NCI-H446 treated with DMSO at 0.1 percent for 48 hours (cell line): ENCODE measurements around the gene NTRK3.

Experiments used
- DNase-seq: peaks from one replicate; lab custom pipeline; 2025; lab: John Stamatoyannopoulos, UW

NTRK3 gene

GRCh38 chr15:88230823-88231222 is 25.7 kb downstream of the NTRK3 start:
- DNase-seq: no peak

GRCh38 chr15:88225461-88225860 is 31.1 kb downstream of the NTRK3 start:
- no peak for DNase-seq

DNA sequence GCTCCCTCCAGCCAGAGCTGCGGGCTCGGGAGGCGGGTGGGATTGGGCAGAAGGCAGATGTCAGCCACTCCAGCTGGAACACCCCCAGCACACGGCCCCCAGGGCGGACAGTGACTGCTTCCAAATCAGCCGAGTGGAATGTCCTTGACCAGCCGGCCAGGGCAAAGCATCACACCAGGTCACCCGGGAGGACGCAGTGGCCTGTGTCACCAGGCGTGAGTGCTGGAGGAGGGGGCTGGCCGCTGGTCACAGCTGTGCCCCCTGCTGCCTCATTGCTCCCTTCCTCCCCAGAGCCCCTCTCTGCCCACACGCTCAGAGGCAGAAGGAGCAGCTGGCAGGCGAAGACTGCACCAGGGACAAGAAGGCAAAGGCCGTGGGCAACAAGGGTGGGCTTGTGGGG is 33.5 kb downstream of the NTRK3 start:
- DNase-seq: no peak

GRCh38 chr15:88221836-88222235 is 34.7 kb downstream of the NTRK3 start:
- DNase-seq: no peak

- no peak for DNase-seq
These were observed 35.9 kb downstream of the NTRK3 start for GRCh38 chr15:88220443-88221335.

DNA sequence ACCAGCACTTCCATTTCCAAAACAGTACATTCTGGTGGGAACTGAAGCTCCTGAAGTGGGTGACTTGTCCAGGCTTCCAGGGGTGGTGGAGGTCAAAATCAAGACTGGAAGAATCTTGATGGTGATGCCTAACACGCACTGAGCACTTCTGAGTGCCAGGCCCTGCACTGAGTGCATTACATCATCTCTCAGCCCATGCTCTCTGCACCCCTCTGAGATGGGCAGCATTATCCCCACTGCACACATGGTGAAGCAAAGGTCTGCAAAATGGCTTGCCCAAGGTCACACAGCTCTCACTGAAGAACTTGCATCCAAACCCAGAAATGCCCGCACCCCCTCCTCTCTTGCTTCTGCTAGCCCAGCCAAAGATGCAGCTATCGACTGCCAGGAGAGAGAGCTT is 36.9 kb downstream of the NTRK3 start:
- DNase-seq: no peak

DNA sequence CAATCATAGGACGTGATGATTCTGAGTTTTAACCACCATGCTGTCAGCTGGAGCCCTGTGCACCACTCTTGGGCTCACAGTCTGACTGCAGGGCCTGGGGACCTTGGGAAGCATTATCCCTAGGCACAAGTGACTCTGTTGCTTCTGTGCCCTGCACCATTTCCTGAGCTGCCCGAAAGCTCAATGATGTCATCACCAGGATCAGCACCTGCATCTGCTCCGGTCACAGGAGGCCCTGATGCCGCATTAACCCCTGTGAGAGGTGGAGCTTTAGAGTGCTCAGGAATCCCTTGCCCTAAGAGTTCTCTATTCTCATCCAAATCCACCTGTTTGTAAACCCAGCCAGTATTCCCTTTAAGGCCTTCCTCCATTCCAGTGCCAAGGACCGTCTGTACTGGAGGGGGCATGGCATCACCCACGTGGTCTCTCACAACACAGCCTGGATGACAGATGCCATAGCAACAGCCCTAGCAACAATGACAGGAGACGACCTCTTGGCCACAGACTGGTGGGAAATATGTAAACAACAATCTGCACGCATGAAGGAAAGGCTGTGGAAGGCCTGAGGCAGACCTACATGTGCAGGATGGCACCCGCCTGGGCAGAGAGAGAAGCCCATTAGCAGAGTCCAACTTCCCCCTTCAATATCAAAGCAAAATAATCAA is 37.9 kb downstream of the NTRK3 start:
- DNase-seq: no peak

DNA sequence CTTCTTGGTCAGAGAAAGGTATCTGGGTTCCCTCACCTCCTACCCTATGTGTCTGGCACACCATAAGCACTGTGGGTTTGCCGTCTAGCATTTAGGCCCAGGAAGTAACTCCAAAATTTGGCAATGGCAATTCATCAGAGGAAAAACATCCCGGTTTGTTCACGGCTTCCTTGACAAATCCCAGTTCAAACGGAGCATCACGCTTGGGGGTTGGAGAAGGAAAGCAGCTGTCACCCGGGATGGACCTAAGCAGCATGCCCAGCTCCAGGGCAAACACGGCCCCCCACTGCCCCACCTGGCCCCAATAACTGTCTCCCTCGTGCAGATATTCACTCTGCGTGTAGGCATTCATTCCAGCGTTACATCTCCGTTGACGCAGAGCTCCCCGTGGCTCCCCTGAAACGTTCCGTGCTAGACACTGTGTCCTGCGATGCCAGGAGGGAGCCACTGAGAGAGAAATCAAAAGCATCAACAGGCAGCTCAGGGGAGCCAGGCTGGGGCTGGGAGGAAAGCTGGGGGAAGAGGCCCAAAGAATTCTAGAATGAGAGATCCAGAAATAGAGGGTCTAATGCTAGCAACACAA is 41.4 kb downstream of the NTRK3 start:
- DNase-seq: no peak

GRCh38 chr15:88209111-88209510 is 47.4 kb downstream of the NTRK3 start:
- DNase-seq: no peak

DNA sequence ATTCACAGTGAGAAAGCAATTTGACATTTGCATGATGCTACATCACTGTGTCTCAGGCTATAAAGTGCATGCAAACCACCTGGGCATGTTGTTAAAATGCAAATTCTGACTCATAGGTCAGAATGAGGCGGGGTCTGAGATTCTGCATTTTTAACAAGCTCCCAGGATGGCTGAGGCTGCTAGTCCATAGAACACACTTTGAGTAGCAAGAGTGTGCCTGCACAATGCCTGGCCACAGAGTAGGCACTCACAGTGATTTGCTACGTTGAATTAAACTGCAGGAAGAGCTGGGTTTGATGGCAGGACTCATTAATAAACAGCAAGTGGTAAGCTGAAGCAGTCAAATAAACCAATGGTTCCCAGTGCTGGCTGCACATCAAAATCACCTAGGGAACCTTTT is 48.1 kb downstream of the NTRK3 start:
- DNase-seq: no peak

GRCh38 chr15:88207565-88207964 is 49.0 kb downstream of the NTRK3 start:
- DNase-seq: no peak

DNA sequence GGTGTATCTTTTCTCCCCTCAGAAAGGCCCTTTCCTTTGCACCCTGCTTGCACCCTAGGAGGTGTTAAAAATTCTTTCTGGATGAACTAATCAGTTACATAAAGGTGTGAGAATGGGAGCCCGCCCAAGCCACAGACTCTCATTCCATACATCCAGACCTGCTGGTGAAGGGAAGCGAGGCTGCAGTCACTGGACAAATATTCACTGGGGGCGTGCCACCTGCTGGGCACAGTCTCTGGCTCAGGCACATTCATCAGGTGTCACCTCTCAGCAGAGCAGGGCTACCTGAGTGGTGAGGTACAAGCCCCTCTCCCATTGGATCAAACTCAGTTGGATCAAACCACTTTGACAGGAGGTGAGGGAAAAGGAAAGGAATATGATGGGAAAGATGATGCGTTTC is 52.0 kb downstream of the NTRK3 start:
- no peak for DNase-seq

DNA sequence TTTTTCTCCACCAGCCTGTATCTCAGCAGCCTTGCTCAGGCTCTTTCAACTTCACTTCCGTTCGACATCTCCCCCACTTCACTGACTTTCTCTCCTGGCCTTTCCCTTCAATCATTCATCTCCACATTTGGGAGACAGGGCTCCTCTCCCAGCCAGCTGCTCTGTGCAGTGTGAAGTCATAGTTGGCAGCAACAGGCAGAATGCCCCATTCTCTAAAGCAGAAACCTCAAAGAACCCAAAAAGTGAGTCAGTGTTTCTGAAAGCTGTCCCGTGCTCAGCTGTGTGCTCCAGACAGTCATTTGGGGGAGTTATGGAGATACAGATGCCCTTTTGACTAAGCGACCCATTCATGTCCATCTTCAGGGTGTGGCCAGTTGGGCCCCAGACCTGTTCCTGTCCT is 54.3 kb downstream of the NTRK3 start:
- DNase-seq: peak; percentile 72

DNA sequence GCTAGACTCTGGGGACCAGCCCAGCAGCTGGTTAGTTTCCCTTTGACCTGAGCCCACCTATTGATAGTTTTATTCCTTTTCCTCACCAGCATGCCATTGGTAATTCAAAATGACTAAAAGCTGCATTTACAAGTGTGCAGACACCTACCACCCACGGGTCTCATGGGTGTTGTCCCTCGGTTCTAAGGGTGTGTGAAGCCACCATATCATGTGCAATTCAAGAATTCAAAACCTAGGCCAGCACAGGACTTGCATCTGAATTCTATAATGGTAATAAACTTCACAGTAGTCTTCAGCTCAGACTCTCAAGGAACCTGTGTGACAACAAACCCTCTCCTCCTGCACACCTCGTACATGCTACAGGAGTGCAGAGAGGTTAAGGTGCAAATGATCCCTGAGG is 55.3 kb downstream of the NTRK3 start:
- DNase-seq: no peak

DNA sequence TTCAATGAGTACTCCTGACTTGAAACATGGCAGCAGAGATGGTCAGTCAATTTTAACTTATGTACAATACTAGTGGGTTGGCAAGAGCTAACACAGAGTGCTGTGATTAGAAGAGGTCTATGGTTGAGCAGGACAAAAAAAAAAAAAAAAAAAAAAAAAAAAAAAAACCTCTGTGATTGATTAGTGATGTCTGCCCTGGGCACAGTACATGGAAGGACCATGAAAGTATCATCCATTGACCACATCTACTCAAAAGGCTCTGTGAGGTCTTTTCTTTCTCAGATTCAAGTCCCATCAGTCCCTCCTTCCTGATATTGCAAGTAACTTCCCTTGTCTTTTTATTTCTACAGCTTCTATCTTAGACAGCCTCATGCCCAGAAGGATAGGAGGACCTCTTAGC is 59.6 kb downstream of the NTRK3 start:
- DNase-seq: no peak

- DNase-seq: no peak
These were observed 62.4 kb downstream of the NTRK3 start for GRCh38 chr15:88194162-88194561.

DNA sequence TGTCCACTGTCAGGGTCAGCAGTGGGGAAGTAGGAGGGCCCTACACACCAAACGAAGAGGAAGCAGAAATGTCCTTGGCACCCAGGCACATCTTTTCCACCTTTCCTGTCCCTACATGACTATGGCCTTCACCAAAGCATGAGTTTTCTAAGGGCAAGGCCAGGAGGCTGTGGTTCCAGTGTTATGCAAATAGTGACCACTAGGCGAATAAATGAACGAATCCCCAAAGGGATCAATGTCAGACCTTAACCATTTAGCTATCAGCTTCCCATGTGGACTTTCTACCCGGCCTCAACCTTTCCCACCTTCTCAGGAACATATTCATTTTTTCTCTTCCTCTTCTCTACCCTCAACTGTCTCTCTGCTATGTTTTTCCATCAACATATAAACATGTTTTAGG is 63.1 kb downstream of the NTRK3 start:
- no peak for DNase-seq

DNA sequence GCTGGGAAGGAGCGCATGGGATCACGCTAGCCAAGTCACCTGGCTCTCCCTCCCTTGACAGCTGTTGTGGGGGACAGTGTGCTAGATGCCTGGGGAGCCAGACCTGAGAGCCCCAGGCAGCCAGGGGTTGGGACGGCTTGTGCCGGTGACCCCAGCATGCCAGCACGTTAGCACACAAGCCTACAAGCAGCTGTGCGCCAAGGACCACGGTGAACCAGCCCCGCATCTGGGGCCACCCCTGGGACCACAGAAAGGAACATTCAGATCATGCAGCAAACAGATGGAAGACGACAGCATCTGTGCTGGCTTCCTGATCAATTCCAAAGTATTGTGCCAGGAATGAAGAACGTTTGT is 64.8 kb downstream of the NTRK3 start:
- DNase-seq: no peak

DNA sequence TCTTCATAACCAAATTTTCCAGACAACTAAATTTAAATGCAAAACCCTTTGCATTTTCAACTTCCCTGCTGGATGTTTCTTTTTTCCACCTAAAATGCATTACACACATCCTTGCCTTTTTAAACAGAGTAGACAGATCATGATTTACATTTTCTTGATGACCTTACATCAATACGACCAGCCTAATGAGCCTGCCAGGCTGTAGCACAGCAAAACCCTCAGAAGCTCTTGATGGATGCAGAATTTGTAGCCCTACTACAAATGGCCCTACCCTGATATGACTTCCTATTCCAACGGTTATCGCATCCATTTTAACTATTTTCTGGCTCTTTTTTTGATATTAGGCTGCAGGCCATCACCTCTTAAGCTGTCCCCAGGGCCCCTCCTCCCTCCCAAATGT is 66.3 kb downstream of the NTRK3 start:
- no peak for DNase-seq

DNA sequence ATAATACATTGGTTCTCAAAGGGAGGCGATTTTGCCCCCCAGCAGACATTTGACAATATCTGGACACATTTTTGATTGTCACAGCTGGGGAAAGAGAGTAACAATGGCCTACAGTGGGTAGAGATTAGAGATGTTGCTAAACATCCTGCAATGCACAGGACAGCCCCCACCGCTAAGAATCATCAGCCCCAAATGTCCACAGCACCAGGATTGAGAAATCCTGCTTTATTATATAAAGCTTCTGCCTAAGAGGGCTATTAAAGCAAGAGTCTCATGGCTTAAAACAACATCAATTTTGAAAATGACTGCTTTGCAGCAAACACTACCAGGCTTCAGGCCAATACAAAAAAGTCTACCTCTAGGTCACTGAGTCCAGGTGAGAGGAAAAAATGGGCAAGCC is 68.2 kb downstream of the NTRK3 start:
- DNase-seq: no peak

- peak; percentile 12 for DNase-seq
These were observed 69.3 kb downstream of the NTRK3 start for GRCh38 chr15:88187195-88187594.

DNA sequence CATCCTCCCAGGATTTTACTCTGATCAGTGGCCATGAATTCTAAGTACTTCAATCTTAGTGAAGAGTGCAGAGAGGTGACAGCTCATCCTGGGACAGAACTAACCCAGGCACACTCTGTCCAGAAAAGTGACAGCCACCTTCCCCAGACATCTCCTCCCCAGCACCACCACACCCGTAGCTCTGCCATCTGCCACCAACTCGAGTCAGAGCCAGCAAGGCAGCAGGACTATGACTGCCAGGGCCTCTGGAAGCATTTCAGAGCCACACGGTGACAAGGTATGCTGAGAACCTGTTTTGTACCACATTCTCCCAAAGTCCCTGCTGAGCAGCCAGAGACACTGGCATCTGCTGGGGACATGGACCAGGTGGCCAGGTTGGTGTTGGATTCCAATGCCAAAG is 71.0 kb downstream of the NTRK3 start:
- no peak for DNase-seq

- DNase-seq: no peak
These were observed 74.9 kb downstream of the NTRK3 start for GRCh38 chr15:88181613-88182012.
